A673 (cell line): ENCODE results near the gene SMIM45.

Source experiments
- CTCF ChIP-seq: fragments of 300-800, 200-600 bp; sonication (generic); conservative IDR thresholded peaks from 2 replicates; pipeline ENCODE4 v1.5.1; 2017; ENCODE audit warnings: low read depth, mild to moderate bottlenecking, antibody characterized with exemption, low read length, moderate library complexity, mixed read lengths
- EZH2 ChIP-seq: fragments of 200-600 bp; sonication (generic); IDR thresholded peaks from 2 replicates; pipeline ENCODE4 v1.6.1; 2017; ENCODE audit warnings: borderline replicate concordance, low read depth, mild to moderate bottlenecking, mixed read lengths, antibody characterized with exemption, low read length; ENCODE audit not compliant: poor library complexity, severe bottlenecking

- TF ChIP-seq CTCF, result no peak
- no peak for TF ChIP-seq EZH2
These were observed 40.5 kb downstream of the SMIM45 start for GRCh38 chr22:41992496-41992895.
